A549 (cell line): ENCODE data around the gene OR6X1.

Experiments used
- CEBPB ChIP-seq, 2 experiments: fragments of >200 bp in 1 of 2; sonication (Bioruptor Twin) in 1 of 2; formaldehyde crosslinking in 1 of 2; IDR thresholded peaks; 2 replicates each; pipeline ENCODE4 v1.6.1; 2012 to 2016
- CHD4 ChIP-seq: fragments of 200-600 bp; sonication (generic); IDR thresholded peaks from 2 replicates; pipeline ENCODE4 v1.6.1; 2016; ENCODE audit warnings: antibody characterized with exemption, mild to moderate bottlenecking, borderline replicate concordance
- CTCF ChIP-seq: fragments of >200 bp; sonication (Bioruptor Twin); formaldehyde crosslinking; IDR thresholded peaks from 3 replicates; pipeline ENCODE4 v1.5.1; 2016
- ESRRA ChIP-seq: fragments of 150-350 bp; IDR thresholded peaks from 2 replicates; pipeline ENCODE4 v1.6.1; 2014; ENCODE audit warnings: mild to moderate bottlenecking, low read length, borderline replicate concordance
- KDM1A ChIP-seq: fragments of 200-600 bp; sonication (generic); IDR thresholded peaks from 2 replicates; pipeline ENCODE4 v1.6.1; 2016; ENCODE audit warnings: low read depth, mild to moderate bottlenecking
- RCOR1 ChIP-seq: fragments of 150-350 bp; IDR thresholded peaks from 2 replicates; pipeline ENCODE4 v1.6.1; 2014; ENCODE audit warnings: antibody characterized with exemption, low read length, low read depth
- SMC3 ChIP-seq: fragments of >200 bp; sonication (Bioruptor Twin); formaldehyde crosslinking; IDR thresholded peaks from 3 replicates; pipeline ENCODE4 v1.6.1; 2018; ENCODE audit warnings: inconsistent platforms
- ZFP36 ChIP-seq: fragments of 450-650 bp; IDR thresholded peaks from 2 replicates; pipeline ENCODE4 v1.6.1; 2014; ENCODE audit warnings: borderline replicate concordance; ENCODE audit not compliant: partially characterized antibody
- ZNF302 ChIP-seq: fragments of 250-450 bp; sonication (Bioruptor Pico); IDR thresholded peaks from 2 replicates; pipeline ENCODE4 v1.9.0; 2021; ENCODE audit warnings: inconsistent platforms, mild to moderate bottlenecking, moderate library complexity
- TF ChIP-seq, protein P1 (sequence below): IDR thresholded peaks from 2 replicates; pipeline ENCODE4 v1.6.1; 2012

GRCh38 chr11:123770712-123771111, 16.4 kb upstream of the OR6X1 start:
- TF ChIP-seq CTCF (no peak), KDM1A (no peak), RCOR1 (no peak), ESRRA (no peak), ZNF302 (CRISPR knock-in tag) (no peak), ZFP36 (no peak), SMC3 (no peak), CHD4 (no peak), CEBPB (IDR thresholded peaks at IDR 0.05) (no peak)
- TF ChIP-seq, protein P1, sequence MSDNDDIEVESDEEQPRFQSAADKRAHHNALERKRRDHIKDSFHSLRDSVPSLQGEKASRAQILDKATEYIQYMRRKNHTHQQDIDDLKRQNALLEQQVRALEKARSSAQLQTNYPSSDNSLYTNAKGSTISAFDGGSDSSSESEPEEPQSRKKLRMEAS, result no peak
